ENCODE measurements around the gene ELL. TPM values are rescaled to one million over a fixed set of nuclear protein-coding genes. Genes with fewer than 3 reads are reported as not detected.

Gene ELL
- total RNA-seq, 1 donor from 2014 or later: 15.5 TPM

DNA sequence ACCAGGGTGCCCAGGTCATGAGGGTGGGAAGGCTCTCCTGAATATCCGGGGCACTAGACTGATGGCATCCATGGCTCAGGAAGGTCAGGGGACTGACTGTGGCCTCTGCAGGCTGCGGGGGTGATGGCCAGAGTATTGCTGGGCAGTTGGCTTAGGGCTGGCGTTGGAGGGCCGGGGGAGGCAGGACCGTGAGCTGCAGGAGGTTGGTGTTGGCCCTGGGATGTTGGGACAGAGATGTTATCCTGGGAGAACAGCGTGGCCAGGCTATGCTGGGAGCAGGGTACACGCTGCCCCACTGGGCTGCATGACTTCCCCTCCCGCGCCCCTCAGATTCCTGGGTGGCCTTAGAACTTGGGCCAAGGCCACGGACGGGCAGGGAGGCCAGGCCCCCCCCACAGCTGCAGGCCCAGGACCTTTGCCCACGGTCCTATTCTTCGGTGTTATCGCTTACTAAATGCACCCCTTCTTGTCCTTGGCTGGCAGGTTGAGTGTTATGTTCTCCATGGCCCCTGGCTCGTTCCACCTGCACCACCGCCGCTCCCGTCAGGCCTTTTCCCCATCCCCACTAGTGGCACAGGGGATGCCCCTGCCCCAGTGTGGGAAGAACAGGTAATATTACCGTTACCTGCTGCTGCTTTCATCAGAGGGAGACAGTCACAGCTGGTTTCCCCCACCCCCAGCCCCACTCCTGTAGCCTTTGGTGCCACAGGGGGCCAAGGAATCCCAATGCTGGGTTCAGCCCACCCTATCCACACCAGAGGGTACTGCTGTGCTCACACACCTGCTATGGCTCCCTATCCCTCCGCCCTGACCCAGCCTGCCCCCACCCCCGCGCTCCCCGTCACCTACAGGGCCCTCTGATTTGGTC, 80.7 kb downstream of the ELL start:
- Mint-ChIP-seq H3K9me3 (ENCODE audit: low read depth) (no peaks in the 10 kb centered on the region), H3K27me3 (no peaks in the 10 kb centered on the region), H3K36me3 (ENCODE audit: insufficient read depth) (peaks cover 3% of the 10 kb centered on the region), H3K27ac (peak overlapping the region; percentile 33), H3K4me3 (ENCODE audit: low read depth) (no peak overlapping the region), H3K4me1 (ENCODE audit: low read depth) (peaks cover 22% of the 10 kb centered on the region)
- TF ChIP-seq, protein P1, sequence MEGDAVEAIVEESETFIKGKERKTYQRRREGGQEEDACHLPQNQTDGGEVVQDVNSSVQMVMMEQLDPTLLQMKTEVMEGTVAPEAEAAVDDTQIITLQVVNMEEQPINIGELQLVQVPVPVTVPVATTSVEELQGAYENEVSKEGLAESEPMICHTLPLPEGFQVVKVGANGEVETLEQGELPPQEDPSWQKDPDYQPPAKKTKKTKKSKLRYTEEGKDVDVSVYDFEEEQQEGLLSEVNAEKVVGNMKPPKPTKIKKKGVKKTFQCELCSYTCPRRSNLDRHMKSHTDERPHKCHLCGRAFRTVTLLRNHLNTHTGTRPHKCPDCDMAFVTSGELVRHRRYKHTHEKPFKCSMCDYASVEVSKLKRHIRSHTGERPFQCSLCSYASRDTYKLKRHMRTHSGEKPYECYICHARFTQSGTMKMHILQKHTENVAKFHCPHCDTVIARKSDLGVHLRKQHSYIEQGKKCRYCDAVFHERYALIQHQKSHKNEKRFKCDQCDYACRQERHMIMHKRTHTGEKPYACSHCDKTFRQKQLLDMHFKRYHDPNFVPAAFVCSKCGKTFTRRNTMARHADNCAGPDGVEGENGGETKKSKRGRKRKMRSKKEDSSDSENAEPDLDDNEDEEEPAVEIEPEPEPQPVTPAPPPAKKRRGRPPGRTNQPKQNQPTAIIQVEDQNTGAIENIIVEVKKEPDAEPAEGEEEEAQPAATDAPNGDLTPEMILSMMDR (IDR thresholded peaks at IDR 0.05; ENCODE audit: unreplicated experiment): no peak
- no peak for DNase-seq (ENCODE audit: low spot score, unreplicated experiment)

DNA sequence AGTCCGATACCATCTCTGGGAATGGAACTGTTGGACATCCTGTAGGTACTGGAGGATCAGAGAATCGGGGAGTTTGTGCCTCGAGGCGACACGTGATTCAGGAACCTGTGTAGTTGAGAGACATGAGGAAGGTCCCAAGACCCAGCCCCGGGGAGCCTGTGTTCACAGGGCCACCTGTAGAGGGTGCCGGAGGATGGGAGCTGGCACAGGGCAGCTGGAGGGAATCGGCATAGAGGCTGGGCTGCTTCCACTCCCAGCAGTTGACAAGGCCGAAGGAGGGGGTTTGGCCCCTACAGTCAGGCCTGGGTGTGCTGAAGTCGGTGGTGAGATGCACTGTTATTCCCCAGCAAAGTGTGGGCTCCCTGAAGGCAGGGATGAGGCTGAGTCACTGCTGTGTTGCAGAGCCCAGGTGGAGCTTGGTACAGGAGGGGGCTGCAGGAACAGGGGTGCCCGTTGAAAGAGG, 81.4 kb downstream of the ELL start:
- TF ChIP-seq, protein P1 (IDR thresholded peaks at IDR 0.05; ENCODE audit: unreplicated experiment): peak; percentile 27
- Mint-ChIP-seq H3K27ac (peak overlapping the region; percentile 82), H3K9me3 (ENCODE audit: low read depth) (no peaks in the 10 kb centered on the region), H3K27me3 (no peaks in the 10 kb centered on the region), H3K4me1 (ENCODE audit: low read depth) (peaks cover 22% of the 10 kb centered on the region), H3K4me3 (ENCODE audit: low read depth) (no peak overlapping the region), H3K36me3 (ENCODE audit: insufficient read depth) (peaks cover 5% of the 10 kb centered on the region)
- no peak for DNase-seq (ENCODE audit: low spot score, unreplicated experiment)

DNA sequence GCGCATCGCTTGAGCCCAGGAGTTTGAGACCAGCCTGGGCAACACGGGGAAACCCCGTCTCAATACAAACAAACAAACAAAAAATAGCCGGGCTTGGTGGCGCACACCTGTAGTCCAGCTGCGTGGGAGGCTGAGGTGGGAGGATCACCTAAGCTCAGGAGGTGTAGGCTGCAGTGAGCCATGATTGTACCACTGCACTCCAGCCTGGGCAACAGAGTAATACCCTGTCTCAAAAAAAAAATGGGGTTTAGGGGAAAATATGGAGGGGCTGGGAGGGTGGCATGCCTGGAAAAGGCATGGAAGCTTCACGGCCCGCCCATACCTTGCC, 82.0 kb downstream of the ELL start:
- TF ChIP-seq, protein P1 (IDR thresholded peaks at IDR 0.05; ENCODE audit: unreplicated experiment): no peak
- Mint-ChIP-seq H3K27me3 (no peaks in the 10 kb centered on the region), H3K9me3 (ENCODE audit: low read depth) (no peaks in the 10 kb centered on the region), H3K4me1 (ENCODE audit: low read depth) (peaks cover 22% of the 10 kb centered on the region), H3K36me3 (ENCODE audit: insufficient read depth) (peaks cover 5% of the 10 kb centered on the region), H3K4me3 (ENCODE audit: low read depth) (peak overlapping the region; percentile 54), H3K27ac (peak overlapping the region; percentile 95)
- no peak for DNase-seq (ENCODE audit: low spot score, unreplicated experiment)

DNA sequence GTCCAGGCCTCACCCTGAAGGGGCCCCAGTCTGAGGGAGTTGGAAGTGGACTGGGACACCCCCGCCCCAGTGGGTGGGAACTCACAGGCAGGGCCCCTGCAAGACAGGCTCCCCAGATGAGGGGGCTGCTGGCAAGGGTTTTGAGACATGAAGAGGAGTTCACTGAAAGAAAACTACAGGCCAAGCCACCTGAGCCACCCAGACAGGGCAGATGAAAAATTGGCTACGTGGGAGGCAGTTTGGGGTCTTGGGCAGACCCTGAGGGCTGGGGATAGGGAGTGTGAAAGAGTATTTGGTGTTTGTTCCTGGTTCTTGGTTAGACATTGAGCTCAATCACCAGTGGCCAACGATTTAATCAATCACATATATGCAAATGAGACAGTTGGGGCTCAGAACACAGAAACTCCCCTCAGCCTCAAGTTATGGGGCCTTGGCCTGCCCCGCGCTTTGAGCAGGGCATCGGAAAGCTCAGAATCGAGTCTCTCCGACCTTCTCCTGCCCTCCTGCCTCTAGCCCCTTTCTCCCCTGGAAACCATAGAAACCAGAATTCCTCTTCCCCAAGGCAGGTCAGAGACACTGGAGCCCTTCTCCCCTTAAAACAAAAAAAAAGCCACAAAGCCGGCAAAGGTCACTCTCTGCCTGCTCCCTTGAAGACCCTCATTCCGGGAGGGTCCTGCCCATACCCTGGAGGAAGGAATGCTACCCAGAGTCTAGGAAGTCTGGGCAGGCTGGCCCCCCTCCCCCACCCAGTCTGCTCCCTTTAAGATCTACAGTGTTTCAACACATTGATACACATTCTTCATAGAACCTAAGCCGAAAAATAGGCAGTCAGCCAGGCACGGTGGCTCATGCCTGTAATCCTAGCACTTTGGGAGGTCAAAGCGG, 82.6 kb downstream of the ELL start:
- no peaks in the 10 kb centered on the region for H3K9me3 Mint-ChIP-seq (ENCODE audit: low read depth)
- peaks cover 5% of the 10 kb centered on the region for H3K36me3 Mint-ChIP-seq (ENCODE audit: insufficient read depth)
- DNase-seq (ENCODE audit: low spot score, unreplicated experiment): no peak
- H3K4me3 Mint-ChIP-seq (ENCODE audit: low read depth): peak overlapping the region; percentile 54
- no peaks in the 10 kb centered on the region for H3K27me3 Mint-ChIP-seq
- peak overlapping the region; percentile 95 for H3K27ac Mint-ChIP-seq
- H3K4me1 Mint-ChIP-seq (ENCODE audit: low read depth): peaks cover 22% of the 10 kb centered on the region
- TF ChIP-seq, protein P1 (IDR thresholded peaks at IDR 0.05; ENCODE audit: unreplicated experiment): peak; percentile 24

DNA sequence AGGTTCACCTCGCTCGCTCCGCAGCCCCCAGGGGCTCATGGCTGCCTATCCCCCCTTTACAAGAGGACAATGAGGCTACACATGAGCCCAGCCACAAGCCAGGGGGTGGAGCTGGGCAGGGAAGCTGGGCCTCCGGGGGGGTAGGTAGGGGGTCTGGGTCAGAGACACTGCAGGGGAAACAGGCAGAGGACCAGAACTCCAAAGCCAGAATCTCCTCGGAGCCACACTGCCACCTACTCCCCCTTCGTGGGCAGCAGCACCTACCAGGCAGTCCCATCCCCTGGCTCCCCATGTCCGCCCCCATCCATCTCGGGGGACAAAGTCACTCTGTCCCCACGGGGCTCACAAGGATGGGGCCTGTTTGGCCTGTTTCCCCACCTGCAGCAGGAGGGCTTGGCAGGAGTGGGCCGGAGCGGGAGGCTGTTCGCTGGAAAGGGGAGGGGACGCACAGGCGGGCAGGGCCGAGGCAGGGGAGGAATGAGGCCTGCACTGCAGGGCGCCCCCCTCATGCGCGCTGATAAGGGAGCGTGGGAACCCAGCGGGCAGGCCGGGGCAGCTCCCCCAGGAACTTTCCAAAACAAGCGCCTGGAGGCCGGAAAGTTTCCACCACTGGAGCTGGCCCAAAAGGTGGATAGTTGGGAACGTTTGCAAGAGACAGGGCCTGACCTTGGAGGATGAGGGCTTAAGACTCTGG, 83.4 kb downstream of the ELL start:
- Mint-ChIP-seq H3K9me3 (ENCODE audit: low read depth) (no peaks in the 10 kb centered on the region), H3K27me3 (no peaks in the 10 kb centered on the region), H3K27ac (peak overlapping the region; percentile 95), H3K4me3 (ENCODE audit: low read depth) (peak overlapping the region; percentile 58), H3K36me3 (ENCODE audit: insufficient read depth) (peaks cover 5% of the 10 kb centered on the region), H3K4me1 (ENCODE audit: low read depth) (peaks cover 22% of the 10 kb centered on the region)
- DNase-seq (ENCODE audit: low spot score, unreplicated experiment): no peak
- TF ChIP-seq, protein P1 (IDR thresholded peaks at IDR 0.05; ENCODE audit: unreplicated experiment): no peak
